GM23338 (cell line): ENCODE results near the gene PHLDB2. TPM values are rescaled to one million over a fixed set of nuclear protein-coding genes. Genes with fewer than 3 reads are reported as not detected.

Experiments used
- ATAC-seq: fragments of 200-7000 bp; cut with Tn5 transposase; 3 replicates; pipeline ENCODE4 v1.9.1; 2020
- DNase-seq: peaks from one replicate; pipeline ENCODE4 v3.0.0-alpha.2; 2015; ENCODE audit warnings: low spot score
- H2AFZ ChIP-seq: fragments of 200-600 bp; sonication (generic); 2 replicates; pipeline ENCODE4 v1.8.0; 2016; ENCODE audit warnings: antibody characterized with exemption, mild to moderate bottlenecking, moderate library complexity
- H3F3A ChIP-seq: fragments of 200-600 bp; sonication (generic); replicated peaks from 2 replicates; pipeline ENCODE4 v1.8.0; 2017; ENCODE audit warnings: antibody characterized with exemption, mixed run types, low read depth
- H3K27ac ChIP-seq: fragments of 200-600 bp; sonication (generic); 2 replicates; pipeline ENCODE4 v1.6.1; 2016; ENCODE audit warnings: low read depth
- H3K27me3 ChIP-seq: fragments of 200-600 bp; sonication (generic); 2 replicates; pipeline ENCODE4 v1.8.0; 2016; ENCODE audit warnings: mild to moderate bottlenecking, mixed run types, moderate library complexity; ENCODE audit not compliant: insufficient read depth
- H3K36me3 ChIP-seq: fragments of 200-600 bp; sonication (generic); 2 replicates; pipeline ENCODE4 v1.8.0; 2016; ENCODE audit warnings: mild to moderate bottlenecking; ENCODE audit not compliant: insufficient read depth
- H3K4me1 ChIP-seq: fragments of 200-600 bp; sonication (generic); 2 replicates; pipeline ENCODE4 v1.8.0; 2016; ENCODE audit warnings: mild to moderate bottlenecking, moderate library complexity; ENCODE audit not compliant: insufficient read depth
- H3K4me2 ChIP-seq: fragments of 200-600 bp; sonication (generic); 2 replicates; pipeline ENCODE4 v1.7.1; 2017; ENCODE audit warnings: mixed run types
- H3K4me3 ChIP-seq: fragments of 200-600 bp; sonication (generic); 2 replicates; pipeline ENCODE4 v1.6.1; 2016; ENCODE audit warnings: mixed run types
- H3K79me2 ChIP-seq: fragments of 200-600 bp; sonication (generic); replicated peaks from 2 replicates; pipeline ENCODE4 v1.8.0; 2017; ENCODE audit warnings: mild to moderate bottlenecking; ENCODE audit not compliant: insufficient read depth
- H3K9me2 ChIP-seq: fragments of 200-600 bp; sonication (generic); 2 replicates; pipeline ENCODE4 v1.8.0; 2017; ENCODE audit not compliant: insufficient read depth
- H4K20me1 ChIP-seq: fragments of 200-600 bp; sonication (generic); replicated peaks from 2 replicates; pipeline ENCODE4 v1.8.0; 2017; ENCODE audit warnings: mild to moderate bottlenecking; ENCODE audit not compliant: insufficient read depth
- H3K27ac Mint-ChIP-seq: 2 replicates; pipeline ENCODE4 v1.8.0; 2020; ENCODE audit warnings: inconsistent platforms, mild to moderate bottlenecking, moderate library complexity, mixed read lengths
- H3K27me3 Mint-ChIP-seq: 3 replicates; pipeline ENCODE4 v1.8.0; 2022; ENCODE audit warnings: low read depth, mild to moderate bottlenecking, moderate library complexity, mixed read lengths, inconsistent platforms; ENCODE audit not compliant: insufficient read depth, poor library complexity
- H3K36me3 Mint-ChIP-seq: 3 replicates; pipeline ENCODE4 v1.8.0; 2021; ENCODE audit warnings: low read depth, mild to moderate bottlenecking, inconsistent platforms, moderate library complexity, mixed read lengths
- H3K4me1 Mint-ChIP-seq: 3 replicates; pipeline ENCODE4 v1.8.0; 2020; ENCODE audit warnings: mild to moderate bottlenecking, inconsistent platforms, mixed read lengths
- H3K4me3 Mint-ChIP-seq: 3 replicates; pipeline ENCODE4 v1.8.0; 2021; ENCODE audit warnings: moderate library complexity, mild to moderate bottlenecking, inconsistent platforms, mixed read lengths
- H3K9me3 Mint-ChIP-seq: 3 replicates; pipeline ENCODE4 v1.8.0; 2020; ENCODE audit warnings: moderate library complexity, mild to moderate bottlenecking, inconsistent platforms, mixed read lengths
- CREB1 ChIP-seq: fragments of 250-450 bp; sonication (Bioruptor Pico); IDR thresholded peaks from 2 replicates; pipeline ENCODE4 v1.5.0; 2020; ENCODE audit warnings: low read depth, mild to moderate bottlenecking, moderate library complexity
- ETS1 ChIP-seq: IDR thresholded peaks from 2 replicates; pipeline ENCODE4 v1.6.1; 2016; ENCODE audit warnings: antibody characterized with exemption
- EZH2 ChIP-seq: fragments of 200-600 bp; sonication (generic); IDR thresholded peaks from one replicate; pipeline ENCODE4 v1.8.0; 2017; ENCODE audit warnings: antibody characterized with exemption, mild to moderate bottlenecking, low read depth; ENCODE audit not compliant: unreplicated experiment
- EZH2phosphoT487 ChIP-seq: fragments of 200-600 bp; sonication (generic); IDR thresholded peaks from one replicate; pipeline ENCODE4 v1.8.1; 2018; ENCODE audit warnings: antibody characterized with exemption; ENCODE audit not compliant: unreplicated experiment
- REST ChIP-seq: IDR thresholded peaks from one replicate; pipeline ENCODE4 v1.6.1; 2018; ENCODE audit warnings: antibody characterized with exemption; ENCODE audit not compliant: unreplicated experiment
- ZNF114 ChIP-seq: fragments of 250-450 bp; sonication (Bioruptor Pico); IDR thresholded peaks from 2 replicates; pipeline ENCODE4 v1.5.0; 2020; ENCODE audit warnings: mild to moderate bottlenecking, moderate library complexity
- polyA plus RNA-seq: library from polyadenylated mRNA; unstranded; fragments of >200 nt; fragmentation: Nextera tagmentation; extraction: Ambion mirVana; gene quantifications from 2 replicates; pipeline ENCODE4 v1.2.1, GENCODE V29; 2016
- total RNA-seq: library from RNA; depleted of rRNA; stranded (reverse); fragments of >200 nt; shearing (Covaris generic); gene quantifications from 2 replicates; pipeline ENCODE4 v1.2.3, GENCODE V29; 2014
- TF ChIP-seq, protein P1 (sequence below): fragments of 250-450 bp; sonication (Bioruptor Pico); IDR thresholded peaks from 2 replicates; pipeline ENCODE4 v1.5.0; 2020; ENCODE audit warnings: mild to moderate bottlenecking, moderate library complexity
- TF ChIP-seq, protein P2 (sequence below), 2 experiments: fragments of 200-600 bp in 1 of 2; sonication (generic) in 1 of 2; conservative IDR thresholded peaks; 2 replicates each; pipeline versions ENCODE4 v1.5.1 to v1.6.1; 2016 to 2017; ENCODE audit warnings: antibody characterized with exemption in 2 of 2, low read depth in 2 of 2, mild to moderate bottlenecking in 2 of 2, moderate library complexity in 1 of 2

PHLDB2 gene
- total and polyA plus RNA-seq, 2 experiments from 2014 or later, result 19.5 to 33.7 TPM

DNA sequence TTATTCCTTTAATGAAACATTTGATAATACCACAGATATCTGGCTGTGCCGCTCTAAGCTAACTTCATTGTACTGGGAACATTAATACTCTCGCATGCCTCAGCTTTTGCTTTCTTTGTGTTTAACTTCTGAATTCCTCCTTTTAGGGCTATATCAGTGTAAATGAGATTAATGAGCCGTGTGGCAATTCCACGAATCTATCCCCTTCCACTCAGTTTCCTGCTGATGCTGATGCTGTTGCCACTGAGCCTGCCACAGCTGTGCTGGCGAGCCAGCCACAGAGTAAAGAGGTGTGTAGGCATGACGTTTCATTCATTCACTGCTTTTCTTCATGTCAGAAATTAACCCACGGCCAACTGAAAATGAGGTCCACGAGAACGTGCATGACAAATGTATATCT is 89.7 kb downstream of the PHLDB2 start:
- peaks cover 5% of the 10 kb centered on the region; the same call in 2 of the 3 replicates for H3K4me1 Mint-ChIP-seq
- Histone ChIP-seq H3K79me2 (no peaks in the 10 kb centered on the region), H3K27me3 (no peaks in the 10 kb centered on the region), H3K4me2 (no peak overlapping the region), H3F3A (no peaks in the 10 kb centered on the region), H3K4me3 (no peak overlapping the region), H3K27ac (no peak overlapping the region), H3K4me1 (no peaks in the 10 kb centered on the region), H2AFZ (no peak overlapping the region), H3K36me3 (no peaks in the 10 kb centered on the region), H4K20me1 (no peaks in the 10 kb centered on the region), H3K9me2 (no peaks in the 10 kb centered on the region)
- ATAC-seq (no peak), DNase-seq (no peak)
- no peaks in the 10 kb centered on the region for H3K9me3 Mint-ChIP-seq
- H3K36me3 Mint-ChIP-seq, result no peaks in the 10 kb centered on the region
- no peaks in the 10 kb centered on the region for H3K27me3 Mint-ChIP-seq
- H3K27ac Mint-ChIP-seq, result no peak overlapping the region
- TF ChIP-seq EZH2, result no peak
- no peak for TF ChIP-seq ETS1
- TF ChIP-seq ZNF114, result no peak
- H3K4me3 Mint-ChIP-seq, result no peak overlapping the region

- Mint-ChIP-seq H3K36me3 (no peaks in the 10 kb centered on the region; the same call in 2 of the 3 replicates), H3K4me3 (no peak overlapping the region), H3K27me3 (no peaks in the 10 kb centered on the region), H3K27ac (no peak overlapping the region), H3K9me3 (no peaks in the 10 kb centered on the region), H3K4me1 (peaks cover 14% of the 10 kb centered on the region)
- no peak overlapping the region for H3K4me3 ChIP-seq
- no peak overlapping the region for H2AFZ ChIP-seq
- no peak overlapping the region for H3K4me2 ChIP-seq
- no peaks in the 10 kb centered on the region for H4K20me1 ChIP-seq
- H3K9me2 ChIP-seq, result no peaks in the 10 kb centered on the region
- no peak overlapping the region for H3K27ac ChIP-seq
- no peaks in the 10 kb centered on the region for H3K36me3 ChIP-seq
- H3F3A ChIP-seq, result no peaks in the 10 kb centered on the region
- ATAC-seq (no peak), DNase-seq (no peak)
- H3K27me3 ChIP-seq, result no peaks in the 10 kb centered on the region
- no peaks in the 10 kb centered on the region for H3K79me2 ChIP-seq
- peaks cover 8% of the 10 kb centered on the region; the same call in 1 of the 2 replicates for H3K4me1 ChIP-seq
- TF ChIP-seq, protein P1, sequence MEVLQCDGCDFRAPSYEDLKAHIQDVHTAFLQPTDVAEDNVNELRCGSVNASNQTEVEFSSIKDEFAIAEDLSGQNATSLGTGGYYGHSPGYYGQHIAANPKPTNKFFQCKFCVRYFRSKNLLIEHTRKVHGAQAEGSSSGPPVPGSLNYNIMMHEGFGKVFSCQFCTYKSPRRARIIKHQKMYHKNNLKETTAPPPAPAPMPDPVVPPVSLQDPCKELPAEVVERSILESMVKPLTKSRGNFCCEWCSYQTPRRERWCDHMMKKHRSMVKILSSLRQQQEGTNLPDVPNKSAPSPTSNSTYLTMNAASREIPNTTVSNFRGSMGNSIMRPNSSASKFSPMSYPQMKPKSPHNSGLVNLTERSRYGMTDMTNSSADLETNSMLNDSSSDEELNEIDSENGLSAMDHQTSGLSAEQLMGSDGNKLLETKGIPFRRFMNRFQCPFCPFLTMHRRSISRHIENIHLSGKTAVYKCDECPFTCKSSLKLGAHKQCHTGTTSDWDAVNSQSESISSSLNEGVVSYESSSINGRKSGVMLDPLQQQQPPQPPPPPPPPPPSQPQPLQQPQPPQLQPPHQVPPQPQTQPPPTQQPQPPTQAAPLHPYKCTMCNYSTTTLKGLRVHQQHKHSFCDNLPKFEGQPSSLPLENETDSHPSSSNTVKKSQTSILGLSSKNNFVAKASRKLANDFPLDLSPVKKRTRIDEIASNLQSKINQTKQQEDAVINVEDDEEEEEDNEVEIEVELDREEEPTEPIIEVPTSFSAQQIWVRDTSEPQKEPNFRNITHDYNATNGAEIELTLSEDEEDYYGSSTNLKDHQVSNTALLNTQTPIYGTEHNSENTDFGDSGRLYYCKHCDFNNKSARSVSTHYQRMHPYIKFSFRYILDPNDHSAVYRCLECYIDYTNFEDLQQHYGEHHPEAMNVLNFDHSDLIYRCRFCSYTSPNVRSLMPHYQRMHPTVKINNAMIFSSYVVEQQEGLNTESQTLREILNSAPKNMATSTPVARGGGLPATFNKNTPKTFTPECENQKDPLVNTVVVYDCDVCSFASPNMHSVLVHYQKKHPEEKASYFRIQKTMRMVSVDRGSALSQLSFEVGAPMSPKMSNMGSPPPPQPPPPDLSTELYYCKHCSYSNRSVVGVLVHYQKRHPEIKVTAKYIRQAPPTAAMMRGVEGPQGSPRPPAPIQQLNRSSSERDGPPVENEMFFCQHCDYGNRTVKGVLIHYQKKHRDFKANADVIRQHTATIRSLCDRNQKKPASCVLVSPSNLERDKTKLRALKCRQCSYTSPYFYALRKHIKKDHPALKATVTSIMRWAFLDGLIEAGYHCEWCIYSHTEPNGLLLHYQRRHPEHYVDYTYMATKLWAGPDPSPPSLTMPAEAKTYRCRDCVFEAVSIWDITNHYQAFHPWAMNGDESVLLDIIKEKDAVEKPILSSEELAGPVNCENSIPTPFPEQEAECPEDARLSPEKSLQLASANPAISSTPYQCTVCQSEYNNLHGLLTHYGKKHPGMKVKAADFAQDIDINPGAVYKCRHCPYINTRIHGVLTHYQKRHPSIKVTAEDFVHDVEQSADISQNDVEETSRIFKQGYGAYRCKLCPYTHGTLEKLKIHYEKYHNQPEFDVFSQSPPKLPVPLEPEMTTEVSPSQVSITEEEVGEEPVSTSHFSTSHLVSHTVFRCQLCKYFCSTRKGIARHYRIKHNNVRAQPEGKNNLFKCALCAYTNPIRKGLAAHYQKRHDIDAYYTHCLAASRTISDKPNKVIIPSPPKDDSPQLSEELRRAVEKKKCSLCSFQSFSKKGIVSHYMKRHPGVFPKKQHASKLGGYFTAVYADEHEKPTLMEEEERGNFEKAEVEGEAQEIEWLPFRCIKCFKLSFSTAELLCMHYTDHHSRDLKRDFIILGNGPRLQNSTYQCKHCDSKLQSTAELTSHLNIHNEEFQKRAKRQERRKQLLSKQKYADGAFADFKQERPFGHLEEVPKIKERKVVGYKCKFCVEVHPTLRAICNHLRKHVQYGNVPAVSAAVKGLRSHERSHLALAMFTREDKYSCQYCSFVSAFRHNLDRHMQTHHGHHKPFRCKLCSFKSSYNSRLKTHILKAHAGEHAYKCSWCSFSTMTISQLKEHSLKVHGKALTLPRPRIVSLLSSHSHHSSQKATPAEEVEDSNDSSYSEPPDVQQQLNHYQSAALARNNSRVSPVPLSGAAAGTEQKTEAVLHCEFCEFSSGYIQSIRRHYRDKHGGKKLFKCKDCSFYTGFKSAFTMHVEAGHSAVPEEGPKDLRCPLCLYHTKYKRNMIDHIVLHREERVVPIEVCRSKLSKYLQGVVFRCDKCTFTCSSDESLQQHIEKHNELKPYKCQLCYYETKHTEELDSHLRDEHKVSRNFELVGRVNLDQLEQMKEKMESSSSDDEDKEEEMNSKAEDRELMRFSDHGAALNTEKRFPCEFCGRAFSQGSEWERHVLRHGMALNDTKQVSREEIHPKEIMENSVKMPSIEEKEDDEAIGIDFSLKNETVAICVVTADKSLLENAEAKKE (CRISPR knock-in tag), result no peak
- TF ChIP-seq, protein P2, sequence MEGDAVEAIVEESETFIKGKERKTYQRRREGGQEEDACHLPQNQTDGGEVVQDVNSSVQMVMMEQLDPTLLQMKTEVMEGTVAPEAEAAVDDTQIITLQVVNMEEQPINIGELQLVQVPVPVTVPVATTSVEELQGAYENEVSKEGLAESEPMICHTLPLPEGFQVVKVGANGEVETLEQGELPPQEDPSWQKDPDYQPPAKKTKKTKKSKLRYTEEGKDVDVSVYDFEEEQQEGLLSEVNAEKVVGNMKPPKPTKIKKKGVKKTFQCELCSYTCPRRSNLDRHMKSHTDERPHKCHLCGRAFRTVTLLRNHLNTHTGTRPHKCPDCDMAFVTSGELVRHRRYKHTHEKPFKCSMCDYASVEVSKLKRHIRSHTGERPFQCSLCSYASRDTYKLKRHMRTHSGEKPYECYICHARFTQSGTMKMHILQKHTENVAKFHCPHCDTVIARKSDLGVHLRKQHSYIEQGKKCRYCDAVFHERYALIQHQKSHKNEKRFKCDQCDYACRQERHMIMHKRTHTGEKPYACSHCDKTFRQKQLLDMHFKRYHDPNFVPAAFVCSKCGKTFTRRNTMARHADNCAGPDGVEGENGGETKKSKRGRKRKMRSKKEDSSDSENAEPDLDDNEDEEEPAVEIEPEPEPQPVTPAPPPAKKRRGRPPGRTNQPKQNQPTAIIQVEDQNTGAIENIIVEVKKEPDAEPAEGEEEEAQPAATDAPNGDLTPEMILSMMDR (conservative IDR thresholded peaks at IDR 0.05; ENCODE audit: low read depth in 2 of 2), result no peak
- TF ChIP-seq CREB1, result no peak
- no peak for TF ChIP-seq REST
- no peak for TF ChIP-seq EZH2phosphoT487
- no peak for TF ChIP-seq ZNF114
Observed at GRCh38 chr3:111949712-111950111, 90.6 kb downstream of the PHLDB2 start.
